WTC11 (cell line): ENCODE measurements around the gene STAT1.

Source experiments
- CREM ChIP-seq: sonication (generic); formaldehyde crosslinking; IDR thresholded peaks from 2 replicates; pipeline ENCODE4 v1.8.1; 2022; ENCODE audit warnings: mild to moderate bottlenecking, missing genetic modification reagents, moderate library complexity
- CTCF ChIP-seq: fragments of 200-600 bp; IDR thresholded peaks from 2 replicates; pipeline ENCODE4 v1.8.0; 2022; ENCODE audit warnings: antibody characterized with exemption
- ESRRA ChIP-seq: sonication (generic); formaldehyde crosslinking; IDR thresholded peaks from 2 replicates; pipeline ENCODE4 v1.8.1; 2022; ENCODE audit warnings: mild to moderate bottlenecking, missing genetic modification reagents, borderline replicate concordance
- HMGA2 ChIP-seq: fragments of 250-450 bp; sonication (Bioruptor Pico); IDR thresholded peaks from 2 replicates; pipeline ENCODE4 v1.4.0; 2021; ENCODE audit warnings: mild to moderate bottlenecking, moderate library complexity
- NR1H2 ChIP-seq: sonication (generic); formaldehyde crosslinking; IDR thresholded peaks from 2 replicates; pipeline ENCODE4 v1.9.0; 2021; ENCODE audit warnings: mild to moderate bottlenecking, moderate library complexity, missing genetic modification reagents

- no peak for TF ChIP-seq CTCF
- TF ChIP-seq NR1H2 (CRISPR knock-in tag): no peak
- no peak for TF ChIP-seq CREM
- TF ChIP-seq ESRRA (CRISPR knock-in tag): no peak
- no peak for TF ChIP-seq HMGA2 (CRISPR knock-in tag)
Observed at GRCh38 chr2:190929919-190930318, 84.1 kb downstream of the STAT1 start.
